ENCODE results near the gene SELE. TPM values are rescaled to one million over a fixed set of nuclear protein-coding genes. Genes with fewer than 3 reads are reported as not detected.

SELE gene
- total RNA-seq, 1 experiment from 2014 or later: not detected

- DNase-seq (ENCODE audit: unreplicated experiment): no peak
- intact Hi-C loops (cut with micrococcal nuclease): no loop called here
- Mint-ChIP-seq H3K36me3 (ENCODE audit: insufficient read depth, unreplicated experiment) (no peaks in the 10 kb centered on the region), H3K27ac (ENCODE audit: low read depth, unreplicated experiment) (no peak overlapping the region), H3K27me3 (ENCODE audit: insufficient read depth, unreplicated experiment) (peaks cover 25% of the 10 kb centered on the region), H3K4me1 (ENCODE audit: insufficient read depth, unreplicated experiment) (no peaks in the 10 kb centered on the region), H3K4me3 (ENCODE audit: unreplicated experiment) (no peak overlapping the region), H3K9me3 (ENCODE audit: unreplicated experiment) (no peaks in the 10 kb centered on the region)
- POLR2A ChIA-PET: interaction anchor here (1.1 kb wide), 2 partner anchors 29 to 115 kb away, joined by 3 read pairs; a partner anchor contains a TSS
- TF ChIP-seq CTCF (IDR thresholded peaks at IDR 0.05; ENCODE audit: unreplicated experiment): no peak
- CTCF ChIA-PET: interaction anchor here (1.1 kb wide), 1 partner anchor 129 kb away, joined by 3 read pairs; no protein-coding TSS in a partner anchor
- no TSS peak for BruUV-seq (replicated peaks)
Observed at GRCh38 chr1:169680377-169681019, 53.4 kb downstream of the SELE start.

DNA sequence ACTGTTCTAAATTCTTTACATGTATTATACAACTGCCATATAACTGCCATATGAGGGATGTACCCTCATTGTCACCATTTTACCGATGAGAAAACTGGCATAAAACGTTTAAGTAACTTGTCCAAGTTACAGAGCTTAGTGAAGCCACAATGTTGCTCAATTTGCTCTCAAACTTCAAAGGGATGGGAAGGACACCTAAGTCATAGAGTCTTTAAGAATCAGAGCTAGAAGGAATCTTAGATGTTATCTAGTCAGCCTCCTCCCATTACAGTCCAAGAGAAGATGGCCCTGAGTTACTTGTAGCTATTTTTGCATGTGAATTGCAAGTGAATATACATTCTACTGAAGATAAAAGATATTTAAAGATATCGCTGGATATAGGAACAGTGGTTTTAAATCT lies 54.2 kb downstream of the SELE start:
- intact Hi-C loops (cut with micrococcal nuclease): no loop called here
- Mint-ChIP-seq H3K27ac (ENCODE audit: low read depth, unreplicated experiment) (no peak overlapping the region), H3K4me1 (ENCODE audit: insufficient read depth, unreplicated experiment) (no peaks in the 10 kb centered on the region), H3K36me3 (ENCODE audit: insufficient read depth, unreplicated experiment) (no peaks in the 10 kb centered on the region), H3K9me3 (ENCODE audit: unreplicated experiment) (no peaks in the 10 kb centered on the region), H3K4me3 (ENCODE audit: unreplicated experiment) (no peak overlapping the region), H3K27me3 (ENCODE audit: insufficient read depth, unreplicated experiment) (peaks cover 25% of the 10 kb centered on the region)
- POLR2A ChIA-PET: interaction anchor here (1.1 kb wide), 2 partner anchors 30 to 115 kb away, joined by 3 read pairs; a partner anchor contains a TSS
- no TSS peak for BruUV-seq (replicated peaks)
- DNase-seq (ENCODE audit: unreplicated experiment): no peak
- no peak for TF ChIP-seq CTCF (IDR thresholded peaks at IDR 0.05; ENCODE audit: unreplicated experiment)
- CTCF ChIA-PET: interaction anchor here (0.8 to 1.7 kb wide), 2 partner anchors 33 to 78 kb away, joined by 3 to 6 read pairs; no protein-coding TSS in a partner anchor

DNA sequence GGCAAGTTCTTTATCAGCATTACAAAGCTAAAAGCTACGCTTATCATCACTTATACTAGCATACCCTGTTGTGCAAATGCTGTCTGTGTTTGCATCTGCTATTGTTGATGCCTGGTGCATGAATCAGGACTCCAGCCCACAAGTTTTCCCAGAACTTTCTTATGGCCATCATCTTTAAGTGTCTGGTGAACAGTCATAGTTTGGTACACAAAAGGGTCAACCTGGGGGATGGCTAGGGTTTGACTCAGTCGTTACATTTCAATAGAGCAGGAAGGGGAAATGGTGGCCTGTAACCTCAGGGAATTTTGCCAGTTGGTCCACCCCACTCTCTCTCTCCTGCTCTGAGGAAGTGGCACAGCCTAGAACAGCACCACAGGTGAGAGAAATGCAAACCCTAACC lies 57.9 kb downstream of the SELE start:
- ChIA-PET CTCF (interaction anchor here (1.2 kb wide), 1 partner anchor 133 kb away, joined by 3 read pairs; no protein-coding TSS in a partner anchor), POLR2A (no interaction called here)
- intact Hi-C loops (cut with micrococcal nuclease): no loop called here
- no peak for TF ChIP-seq CTCF (IDR thresholded peaks at IDR 0.05; ENCODE audit: unreplicated experiment)
- no peak for DNase-seq (ENCODE audit: unreplicated experiment)
- H3K4me3 Mint-ChIP-seq (ENCODE audit: unreplicated experiment): no peak overlapping the region
- H3K9me3 Mint-ChIP-seq (ENCODE audit: unreplicated experiment): no peaks in the 10 kb centered on the region
- H3K27me3 Mint-ChIP-seq (ENCODE audit: insufficient read depth, unreplicated experiment): peaks cover 26% of the 10 kb centered on the region
- no peaks in the 10 kb centered on the region for H3K4me1 Mint-ChIP-seq (ENCODE audit: insufficient read depth, unreplicated experiment)
- no TSS peak for BruUV-seq (replicated peaks)
- no peaks in the 10 kb centered on the region for H3K36me3 Mint-ChIP-seq (ENCODE audit: insufficient read depth, unreplicated experiment)
- H3K27ac Mint-ChIP-seq (ENCODE audit: low read depth, unreplicated experiment): no peak overlapping the region

Other genes starting within 250 kb of the SELE start
- gene SLC19A2, start 248.1 kb downstream of the SELE start, total RNA-seq (2022): 13.9 and 16.7 TPM in 2 replicates
- gene F5, start 147.6 kb downstream of the SELE start, total RNA-seq (2022): 0.09 TPM in 1 of 2 replicates, not detected in the other
- not detected in 2 replicates for gene SELP, start 104.0 kb downstream of the SELE start, total RNA-seq (2022)
- gene SELL, start 22.5 kb downstream of the SELE start, total RNA-seq (2022): not detected in 2 replicates
- gene METTL18, start 60.8 kb upstream of the SELE start, total RNA-seq (2022): 2.8 and 4.1 TPM in 2 replicates
- gene SCYL3, start 159.8 kb upstream of the SELE start, total RNA-seq (2022): 7.4 and 9.3 TPM in 2 replicates